HCEC 1CT (cell line): ENCODE measurements around the gene LRRC4B.

Experiments used
- DNase-seq: peaks from one replicate; pipeline ENCODE4 v3.0.0-alpha.2; 2017

Gene LRRC4B

DNA sequence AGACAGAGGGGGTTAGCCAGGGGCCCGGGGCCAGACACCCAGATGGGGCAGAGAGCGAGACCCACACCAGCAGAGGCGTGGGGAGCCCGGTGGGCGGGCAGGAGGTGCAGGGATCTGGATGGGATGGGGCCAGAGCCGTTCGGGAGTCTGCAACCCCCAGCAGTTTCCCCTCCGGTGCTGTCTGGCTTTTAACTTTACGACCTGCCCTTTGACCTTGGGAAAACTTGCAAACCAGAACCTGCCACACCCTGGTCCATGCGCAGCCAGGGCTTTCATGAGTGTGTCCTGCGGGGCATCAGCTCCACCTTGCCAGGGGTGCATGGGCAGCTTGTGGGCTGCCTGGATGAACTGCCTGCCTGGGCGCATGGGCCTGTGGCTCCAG, 67.1 kb downstream of the LRRC4B start:
- no peak for DNase-seq

GRCh38 chr19:50500753-50501151, 67.5 kb downstream of the LRRC4B start:
- no peak for DNase-seq

DNA sequence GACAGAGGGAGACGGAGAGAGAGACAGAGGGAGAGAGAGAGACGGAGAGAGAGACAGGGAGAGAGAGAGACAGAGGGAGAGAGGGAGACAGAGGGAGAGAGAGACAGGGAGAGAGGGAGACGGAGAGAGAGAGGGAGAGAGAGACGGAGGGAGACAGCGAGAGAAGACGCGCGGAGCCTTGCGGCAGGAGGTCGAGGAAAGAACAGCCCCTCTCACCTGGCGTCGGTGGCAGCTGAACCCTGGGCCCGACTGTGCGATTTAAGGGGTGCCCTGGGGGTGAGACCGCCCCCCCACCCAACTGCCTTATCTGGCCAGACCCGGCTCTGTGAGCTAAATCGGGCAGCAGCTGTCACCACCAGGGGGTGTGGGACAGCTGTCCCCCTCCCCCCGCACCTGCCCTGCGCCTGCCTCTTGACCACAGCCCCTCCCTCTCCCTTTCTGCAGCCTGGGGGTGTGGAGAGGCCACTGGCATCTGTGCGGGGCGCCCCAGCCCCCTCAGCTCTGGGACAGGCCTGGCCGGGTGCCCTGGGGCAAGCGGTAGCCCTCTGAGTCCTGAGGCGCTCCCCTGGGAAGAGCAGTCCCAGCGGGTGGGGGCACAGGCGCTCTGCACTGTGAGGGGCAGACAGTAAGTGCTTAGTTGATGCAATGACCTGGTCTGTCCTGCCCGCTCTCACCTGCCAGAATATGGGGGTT, 68.0 kb downstream of the LRRC4B start:
- DNase-seq = no peak

- DNase-seq = no peak
Measured at GRCh38 chr19:50498219-50499056, 69.8 kb downstream of the LRRC4B start.

DNA sequence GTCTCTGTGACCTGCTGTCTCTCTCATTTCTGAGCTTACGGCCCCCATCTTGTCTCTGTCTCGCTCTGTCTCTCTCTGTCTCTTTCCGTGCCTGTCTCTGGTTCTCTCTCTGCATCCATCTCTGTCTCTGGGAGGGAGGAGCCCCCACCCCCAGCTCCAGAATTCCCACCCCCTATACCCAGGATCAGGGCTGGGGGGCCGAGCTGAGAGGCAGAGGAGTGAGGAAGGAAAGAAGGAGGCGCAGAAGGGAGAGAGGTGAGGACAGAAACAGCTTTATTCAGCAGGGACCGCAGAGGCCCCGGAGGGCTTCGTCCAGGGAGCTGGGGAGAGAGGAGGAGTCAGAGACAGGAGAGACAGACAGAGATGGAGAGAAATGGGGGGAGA, 71.2 kb downstream of the LRRC4B start:
- no peak for DNase-seq

DNA sequence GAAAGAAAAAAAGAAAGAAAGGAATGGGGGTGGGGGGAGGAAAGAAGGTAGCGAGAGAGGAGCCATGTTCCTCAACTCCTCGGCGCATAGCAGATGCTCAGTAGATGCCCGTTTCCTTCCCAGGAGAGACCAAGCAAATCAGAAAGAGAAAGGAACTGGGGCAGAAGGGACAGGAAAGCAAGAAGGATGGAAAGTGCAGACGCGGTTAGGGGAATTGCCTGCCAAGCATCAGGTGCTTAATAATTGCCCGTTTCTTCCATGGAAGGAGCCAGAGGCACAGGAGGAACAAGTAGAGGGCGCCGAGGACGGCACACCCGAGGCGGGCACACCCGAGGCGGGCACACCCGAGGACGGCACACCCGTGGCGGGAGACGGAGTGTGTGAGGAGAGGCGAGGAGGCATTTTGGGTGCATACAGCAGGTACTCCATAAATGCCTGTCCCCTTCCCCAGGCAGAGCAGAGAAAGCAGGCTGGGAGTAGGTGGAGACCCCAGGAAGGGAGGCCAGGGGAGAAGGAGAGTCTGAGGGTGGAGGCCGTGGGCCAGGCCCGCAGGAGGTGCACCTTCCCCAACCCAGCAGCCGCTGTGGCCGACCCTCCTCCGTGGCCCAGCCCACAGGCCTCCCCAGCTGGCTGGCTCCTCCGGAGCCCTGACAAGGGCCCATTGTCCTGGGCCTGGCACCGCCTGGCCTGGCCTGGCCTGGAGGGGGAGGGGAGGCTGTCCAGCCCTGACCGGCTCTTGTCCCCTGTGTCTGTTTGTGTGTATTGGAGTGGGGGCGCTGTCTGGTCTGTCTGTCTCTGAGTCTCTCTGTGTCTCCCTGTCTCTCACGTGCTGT, 71.8 kb downstream of the LRRC4B start:
- DNase-seq = no peak

DNA sequence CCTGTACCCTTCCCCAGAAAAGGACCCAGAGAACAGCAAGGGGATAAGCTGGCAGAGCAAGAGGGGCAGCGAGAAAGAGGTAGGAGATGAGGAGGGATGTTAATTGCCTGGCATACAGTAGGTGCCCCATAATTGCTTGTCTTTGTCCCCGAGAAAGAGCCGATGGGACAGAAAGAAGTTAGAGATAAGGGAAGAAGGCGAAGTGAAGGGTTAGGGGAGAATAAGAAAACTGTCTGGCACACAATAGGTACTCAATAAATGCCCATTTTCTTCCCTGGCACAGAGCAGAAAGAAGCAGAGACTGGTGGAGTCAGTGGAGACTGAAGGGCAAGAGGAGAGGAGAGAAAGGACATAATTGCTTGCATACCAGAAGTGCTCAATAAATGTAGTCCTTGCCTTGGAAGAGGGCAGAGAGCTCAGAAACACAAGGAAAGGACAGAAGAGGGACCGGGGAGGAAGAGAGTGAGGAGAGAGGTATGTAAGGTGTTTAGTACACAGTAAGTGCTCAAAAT, 73.2 kb downstream of the LRRC4B start:
- no peak for DNase-seq

DNA sequence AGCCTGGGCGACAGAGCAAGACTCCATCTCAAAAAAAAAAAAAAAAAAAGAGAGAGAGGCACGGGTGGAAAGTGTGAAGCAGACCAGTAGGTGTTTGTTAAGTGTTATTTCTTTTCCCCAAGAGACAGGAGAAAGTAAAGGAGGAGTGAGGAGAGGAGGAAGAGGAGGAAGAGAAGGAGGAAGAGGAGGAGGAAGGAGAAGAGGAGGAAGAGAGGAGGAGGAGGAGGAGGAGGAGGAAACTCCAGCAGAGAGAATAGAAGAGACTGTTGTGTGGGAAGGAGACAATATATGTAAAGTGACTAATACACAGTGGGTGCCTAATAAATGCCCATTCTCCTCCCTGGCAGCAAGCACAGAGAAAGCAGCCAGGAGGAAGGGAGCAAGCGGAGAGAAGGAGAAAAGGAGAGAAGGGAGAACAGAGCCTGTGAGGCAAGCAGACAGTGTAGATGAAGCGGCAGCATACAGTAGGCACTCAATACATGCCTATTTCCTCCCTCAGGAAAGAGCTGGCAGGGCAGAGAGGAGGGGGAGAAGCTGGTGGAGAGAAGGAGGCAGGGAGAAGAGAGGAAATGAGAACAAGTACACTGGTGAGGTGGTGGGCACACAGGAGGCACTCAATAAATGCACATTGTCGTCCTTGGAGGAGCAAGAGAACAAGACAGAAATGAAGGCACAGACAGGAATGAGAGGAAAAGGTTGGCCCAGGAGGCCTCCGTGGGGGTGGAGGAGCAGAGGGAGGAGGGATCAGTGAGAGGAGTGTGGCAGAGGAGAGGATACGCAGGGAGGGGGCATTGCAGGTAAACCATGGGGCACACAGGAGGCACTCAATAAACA, 73.8 kb downstream of the LRRC4B start:
- no peak for DNase-seq

GRCh38 chr19:50493171-50493570, 75.1 kb downstream of the LRRC4B start:
- DNase-seq = no peak

- DNase-seq = no peak
Measured at GRCh38 chr19:50492303-50493052, 75.8 kb downstream of the LRRC4B start.

GRCh38 chr19:50490991-50491472, 77.2 kb downstream of the LRRC4B start:
- DNase-seq = no peak

- DNase-seq = no peak
Measured at GRCh38 chr19:50490411-50490811, 77.8 kb downstream of the LRRC4B start.

- no peak for DNase-seq
Measured at GRCh38 chr19:50489461-50490011, 78.7 kb downstream of the LRRC4B start.

DNA sequence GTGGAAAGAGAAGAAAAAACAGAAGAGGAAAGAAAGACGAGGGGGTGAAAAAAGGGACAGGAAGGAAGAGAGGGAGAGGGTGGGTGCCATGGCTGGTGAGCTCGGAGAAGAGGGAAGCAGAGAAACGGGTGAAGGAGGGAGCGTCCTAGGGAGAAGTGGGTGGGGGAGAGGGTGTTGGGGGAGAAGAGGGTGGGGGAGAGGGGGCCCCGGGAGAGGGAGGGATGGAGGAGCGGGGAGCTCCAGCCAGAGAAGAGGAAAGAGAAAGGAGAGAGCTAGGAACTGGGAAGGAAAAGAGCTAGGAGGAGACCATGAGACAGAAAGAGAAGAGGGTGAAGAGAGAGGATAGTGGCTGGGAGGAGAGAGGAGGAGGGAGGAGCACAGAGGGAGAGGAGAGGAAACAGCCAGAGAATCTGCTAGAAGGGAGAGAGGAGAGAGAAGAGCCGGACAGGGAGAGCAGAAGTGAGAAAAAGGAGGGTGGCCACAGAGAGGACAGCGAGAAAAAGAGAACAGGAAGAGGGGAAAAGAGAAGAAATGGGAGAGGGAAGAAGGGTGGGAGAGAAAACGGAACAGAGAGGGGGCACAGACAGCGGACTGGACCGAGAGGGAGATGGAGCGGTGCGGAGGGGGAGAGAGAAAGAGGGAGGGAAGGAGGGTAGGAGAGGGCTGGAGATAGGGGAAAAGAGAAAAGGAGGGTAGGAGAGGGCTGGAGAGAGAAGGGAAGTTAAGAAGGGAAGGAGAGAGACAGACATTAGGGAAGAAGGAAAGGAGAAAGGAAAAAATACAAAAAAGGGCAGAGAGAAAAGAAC, 79.6 kb downstream of the LRRC4B start:
- no peak for DNase-seq

- DNase-seq = no peak
Measured at GRCh38 chr19:50486823-50487515, 81.3 kb downstream of the LRRC4B start.

DNA sequence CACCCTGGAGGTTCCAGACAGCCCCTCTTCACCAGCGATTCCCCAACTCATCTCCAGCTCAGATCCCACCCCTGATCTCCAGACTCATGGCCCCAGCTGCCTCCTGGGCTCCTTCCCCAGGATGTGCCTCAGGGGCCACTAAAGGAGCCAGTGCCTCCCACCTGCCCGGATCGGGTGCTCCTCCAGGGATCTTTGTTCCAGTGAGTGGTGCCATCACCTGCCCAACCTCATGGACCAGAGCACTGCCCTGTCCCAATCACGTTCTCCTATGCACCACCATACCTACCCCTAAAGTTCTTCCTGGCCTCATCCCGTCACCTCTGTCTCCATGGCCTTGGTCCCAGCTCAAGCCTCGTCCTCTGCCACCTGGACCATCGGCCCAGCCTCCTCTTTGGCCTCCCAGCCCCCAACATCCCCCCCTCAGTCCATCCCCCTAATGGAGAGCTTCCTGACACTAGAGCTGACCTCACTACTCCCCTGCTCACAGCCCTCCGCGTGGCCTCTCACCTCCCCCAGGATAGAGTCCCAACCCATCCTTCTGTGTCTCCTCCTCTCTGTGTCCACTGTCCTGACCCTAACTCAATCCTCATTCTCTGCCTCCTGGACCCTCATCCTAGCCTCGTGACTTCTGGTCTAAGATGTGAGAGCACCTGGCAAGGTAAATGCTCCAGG, 82.8 kb downstream of the LRRC4B start:
- DNase-seq = no peak

DNA sequence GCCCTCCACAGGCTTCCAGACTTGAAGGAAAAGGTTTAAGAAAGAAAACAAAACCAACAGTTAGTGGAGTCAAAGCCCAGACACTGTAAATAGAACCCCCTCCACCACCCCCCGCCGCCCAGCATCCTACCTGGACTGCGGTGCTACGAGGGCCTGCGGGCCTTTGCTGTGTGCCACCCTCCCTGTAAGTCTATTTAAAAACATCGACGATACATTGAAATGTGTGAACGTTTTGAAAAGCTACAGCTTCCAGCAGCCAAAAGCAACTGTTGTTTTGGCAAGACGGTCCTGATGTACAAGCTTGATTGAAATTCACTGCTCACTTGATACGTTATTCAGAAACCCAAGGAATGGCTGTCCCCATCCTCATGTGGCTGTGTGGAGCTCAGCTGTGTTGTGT, 85.3 kb downstream of the LRRC4B start:
- no peak for DNase-seq

DNA sequence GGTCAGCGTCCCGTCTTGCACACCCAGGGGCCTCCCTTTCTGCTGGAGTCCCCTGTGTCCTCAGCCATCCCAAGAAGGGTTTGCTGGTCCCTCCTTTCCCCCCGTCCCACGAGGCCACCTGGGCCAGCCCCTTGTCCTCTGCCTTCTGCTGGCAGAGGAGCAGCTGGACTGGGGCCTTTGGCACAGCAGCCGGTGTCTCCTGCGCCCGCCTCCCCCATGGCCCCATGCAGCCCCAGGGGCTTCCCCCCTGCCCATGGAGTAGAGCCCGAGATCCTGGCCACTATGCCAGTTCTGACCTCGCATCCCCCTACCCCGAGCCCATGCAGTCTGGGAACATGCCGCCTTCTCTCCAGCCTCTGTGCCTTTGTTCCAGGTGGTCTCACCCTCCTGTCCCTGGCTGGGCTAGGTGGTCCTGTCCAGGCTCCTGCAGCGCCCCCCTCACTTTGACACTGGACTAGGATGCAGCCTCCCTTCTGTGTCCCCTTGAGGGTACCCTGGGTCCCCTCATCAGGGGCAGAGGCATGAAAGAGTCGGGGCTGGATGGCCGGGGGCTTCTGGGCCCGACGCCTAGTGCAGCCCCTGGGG, 85.9 kb downstream of the LRRC4B start:
- DNase-seq = no peak
